Esophagus squamous epithelium (tissue), 5 donors: Measurements from ENCODE around the gene ARPIN. TPM values are rescaled to one million over a fixed set of nuclear protein-coding genes. Genes with fewer than 3 reads are reported as not detected.
"Not testable (repeated sequence)": the region's sequence is repeated elsewhere in the genome, so short reads cannot be mapped to it uniquely, and the experiment has no call there.

Source experiments
- DNase-seq: peaks from one replicate; lab custom pipeline; 2025; lab: John Stamatoyannopoulos, UW
- H3K27ac ChIP-seq, 4 donors: fragments of 200-600 bp; sonication (generic); one replicate each; pipeline ENCODE4 v1.5.1; 2016 to 2019; ENCODE audit warnings: mild to moderate bottlenecking in 1 of 4
- H3K27me3 ChIP-seq, 4 donors: fragments of 200-600 bp; sonication (generic); 1 replicate in 3 of 4; 2 replicates in 1 of 4; pipeline versions ENCODE4 v1.5.1 to v1.6.0; 2017 to 2021; ENCODE audit warnings: antibody characterized with exemption in 1 of 4
- H3K36me3 ChIP-seq, 3 donors: fragments of 200-600 bp; sonication (generic); one replicate each; pipeline ENCODE4 v1.5.1; 2016 to 2019
- H3K4me1 ChIP-seq, 3 donors: fragments of 200-600 bp; sonication (generic); one replicate each; pipeline ENCODE4 v1.5.1; 2017 to 2019
- H3K4me3 ChIP-seq, 4 donors: fragments of 200-600 bp; sonication (generic); 1 replicate in 3 of 4; 2 replicates in 1 of 4; pipeline ENCODE4 v1.5.1; 2016 to 2019; ENCODE audit warnings: mild to moderate bottlenecking in 2 of 4, moderate library complexity in 1 of 4
- H3K9me3 ChIP-seq, 3 donors: fragments of 200-600 bp; sonication (generic); one replicate each; pipeline ENCODE4 v1.5.1; 2016 to 2019
- CTCF ChIP-seq, 6 experiments: fragments of 450-650 bp in 4 of 6; fragments of 200-600 bp in 2 of 6; sonication (generic) in 2 of 6; IDR thresholded peaks; one replicate each; pipeline ENCODE4 v1.5.1; 2016 to 2019; ENCODE audit warnings: antibody characterized with exemption in 6 of 6, mild to moderate bottlenecking in 4 of 6, moderate library complexity in 4 of 6
- POLR2A ChIP-seq, 4 donors: fragments of 450-650 bp; IDR thresholded peaks; one replicate each; pipeline ENCODE4 v1.6.1; 2017; ENCODE audit warnings: antibody characterized with exemption in 4 of 4, mild to moderate bottlenecking in 4 of 4, moderate library complexity in 3 of 4
- WGBS, 2 donors: methylation state at CpG; one replicate each; pipeline ENCODE4 v1.1.5; 2018; 5-methylcytosine and 5-hydroxymethylcytosine counted together
- intact Hi-C: fragments of 100-400 bp; cut with DNase I; formaldehyde crosslinking; loops from one replicate; pipeline ENCODE4 v1.15.0; 2022
- total RNA-seq, 4 donors: library from RNA; depleted of rRNA; stranded (reverse); fragments of >200 nt; gene quantifications; one replicate each; pipeline ENCODE4 v1.1.0, GENCODE V29; 2016
- donor health status: DM: yes; HTN: yes; CAD: no.

The ARPIN gene
- total RNA-seq: 10 to 100 TPM; 11.0 to 17.9 (median 14.2) TPM

DNA sequence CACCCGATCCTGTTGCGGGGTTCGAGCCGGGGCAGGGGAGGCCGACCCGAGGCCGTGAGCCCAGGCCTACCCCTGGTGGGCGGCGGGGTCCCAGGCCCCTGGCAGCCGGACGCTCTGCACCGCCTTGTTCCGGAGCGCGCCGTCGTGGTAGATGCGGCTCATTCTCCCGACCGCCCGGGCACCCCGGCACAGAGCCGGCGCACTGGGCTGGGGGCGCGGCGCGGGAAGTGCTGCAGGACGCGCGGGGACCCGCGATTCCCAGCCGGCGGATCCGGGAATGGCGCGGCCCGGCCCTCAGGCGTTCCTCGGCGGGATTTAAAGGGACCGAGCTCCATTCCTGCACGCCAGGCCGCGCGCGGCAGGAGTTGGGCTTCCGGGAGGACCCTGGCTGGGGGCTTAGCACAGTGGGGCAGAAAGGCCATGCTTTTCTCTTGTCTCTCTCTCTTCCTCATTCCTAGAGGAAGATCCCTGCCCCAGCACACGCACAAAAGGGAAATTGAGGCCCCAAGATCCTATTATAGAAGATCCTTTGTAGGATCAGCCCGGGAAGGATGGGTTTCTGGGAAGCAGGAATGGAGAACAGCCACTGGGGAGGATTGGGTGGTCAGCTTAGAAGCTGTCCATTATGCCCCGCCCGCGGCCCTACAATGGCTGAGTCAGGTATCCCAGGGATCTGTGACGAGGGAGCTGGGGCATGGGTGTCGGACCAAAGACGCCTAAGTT, at the start of gene ARPIN:
ARPIN (minus strand) TSS at position 279 of the 723 bp plus-strand sequence; CDS start at position 162, 117 bp downstream.
- WGBS, 2 donors: 32 to 78% methylated on average over 6 to 7 of the region's 57 CpGs
- Histone ChIP-seq H3K27ac (peak within 1 kb of the TSS; percentile 80 to 91 (median 86)), H3K4me1 (peaks cover 18 to 39% (median 18%) of the 10 kb centered on the region in 3 donors), H3K36me3 (peaks cover 0 to 24% (median 0%) of the 10 kb centered on the region in 3 donors), H3K4me3 (peak within 1 kb of the TSS; percentile 61 to 91 (median 84)), H3K27me3 (no peaks in the 10 kb centered on the region), H3K9me3 (no peaks in the 10 kb centered on the region)
- TF ChIP-seq POLR2A (IDR thresholded peaks at IDR 0.05) (no peak), CTCF (IDR thresholded peaks at IDR 0.05) (no peak)
- no peak for DNase-seq
- intact Hi-C loops: no loop called here

DNA sequence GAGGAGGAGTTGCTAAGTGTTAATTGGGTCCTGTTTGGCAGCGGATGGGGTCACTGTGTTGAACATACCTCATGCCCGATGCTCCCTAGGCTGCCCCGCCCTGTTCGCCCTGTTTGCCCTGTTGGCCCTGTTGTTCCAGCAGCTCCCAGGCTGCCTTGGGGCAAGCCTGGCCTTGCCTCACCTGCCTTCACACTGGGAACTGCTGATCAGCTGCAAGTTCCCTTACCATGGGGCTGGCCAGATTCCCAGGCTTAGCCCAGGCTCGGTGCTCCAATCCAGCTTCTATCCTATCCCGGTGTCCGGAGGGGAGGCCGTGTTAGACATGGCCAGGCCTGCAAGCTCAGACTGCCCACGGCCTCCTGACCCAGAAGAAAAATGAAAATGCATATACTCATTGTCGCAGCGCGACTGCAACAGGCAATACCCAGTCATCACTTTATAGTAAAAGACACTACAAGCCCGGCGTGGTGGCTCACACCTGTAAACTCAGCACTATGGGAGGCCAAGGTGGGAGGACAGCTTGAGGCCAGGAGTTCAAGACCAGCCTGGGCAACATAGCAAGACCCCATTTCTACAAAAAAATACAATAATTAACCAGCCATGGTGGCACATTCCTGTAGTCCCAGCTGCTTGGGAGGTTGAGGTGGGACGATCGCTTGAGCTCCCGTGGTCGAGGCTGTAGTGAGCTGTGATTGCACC, 45.5 kb upstream of the ARPIN start:
- no peaks in the 10 kb centered on the region for H3K27me3 ChIP-seq
- intact Hi-C loops: no loop called here
- H3K27ac ChIP-seq: peak overlapping the region; percentile 50 to 74 (median 70)
- TF ChIP-seq POLR2A (IDR thresholded peaks at IDR 0.05) (no peak), CTCF (IDR thresholded peaks at IDR 0.05) (no peak)
- no peaks in the 10 kb centered on the region for H3K36me3 ChIP-seq
- H3K9me3 ChIP-seq: no peaks in the 10 kb centered on the region
- H3K4me3 ChIP-seq: no peak overlapping the region
- DNase-seq: no peak
- 61 to 66% methylated on average over 12 to 14 of the region's 18 CpGs for WGBS, 2 donors
- peaks cover 7 to 27% (median 13%) of the 10 kb centered on the region in 3 donors for H3K4me1 ChIP-seq

DNA sequence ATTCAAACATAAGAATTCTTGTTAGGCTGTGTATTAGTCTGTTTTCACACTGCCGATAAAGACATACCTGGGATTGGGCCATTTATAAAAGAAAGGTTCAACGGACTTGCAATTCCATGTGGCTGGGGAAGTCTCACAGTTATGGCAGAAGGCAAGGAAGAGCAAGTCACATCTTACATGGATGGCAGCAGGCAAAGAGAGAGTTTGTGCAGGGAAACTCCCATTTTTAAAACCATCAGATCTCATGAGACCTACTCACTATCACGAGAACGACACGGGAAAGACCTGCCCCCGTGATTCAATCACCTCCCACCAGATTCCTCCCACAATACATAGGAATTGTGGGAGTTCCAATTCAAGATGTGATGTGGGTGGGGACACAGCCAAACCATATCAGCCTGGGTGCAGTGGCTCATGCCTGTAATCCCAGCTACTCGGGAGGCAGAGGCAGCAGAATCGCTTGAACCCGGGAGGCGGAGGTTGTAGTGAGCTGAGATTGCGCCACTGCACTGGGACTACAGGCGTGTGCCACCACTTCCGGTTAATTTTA, 42.8 kb upstream of the ARPIN start:
- not testable (repeated sequence) for H3K4me3 ChIP-seq, H3K9me3 ChIP-seq
- 86 to 94% methylated on average over 8 to 13 of the region's 13 CpGs for WGBS, 2 donors

GRCh38 chr15:89954541-89954940, 41.8 kb upstream of the ARPIN start:
- TF ChIP-seq CTCF (IDR thresholded peaks at IDR 0.05) (no peak), POLR2A (IDR thresholded peaks at IDR 0.05) (no peak)
- H3K27ac ChIP-seq: no peak overlapping the region
- H3K36me3 ChIP-seq: no peaks in the 10 kb centered on the region
- H3K27me3 ChIP-seq: no peaks in the 10 kb centered on the region
- no peaks in the 10 kb centered on the region for H3K9me3 ChIP-seq
- intact Hi-C loops: no loop called here
- no peak for DNase-seq
- 49% methylated on average over 3 of the region's 3 CpGs for WGBS, 2 donors
- peaks cover 7 to 23% (median 13%) of the 10 kb centered on the region in 3 donors for H3K4me1 ChIP-seq
- H3K4me3 ChIP-seq: no peak overlapping the region

More for the DNA sequence above, 42.8 kb upstream of the ARPIN start:
- H3K36me3 ChIP-seq, H3K27ac ChIP-seq, H3K27me3 ChIP-seq, DNase-seq, intact Hi-C loops: not testable (repeated sequence)
- peaks cover 7 to 27% (median 13%) of the 10 kb centered on the region in 3 donors for H3K4me1 ChIP-seq

GRCh38 chr15:89948796-89949195, 36.0 kb upstream of the ARPIN start:
- Histone ChIP-seq H3K9me3 (no peaks in the 10 kb centered on the region), H3K4me1 (no peaks in the 10 kb centered on the region), H3K27me3 (no peaks in the 10 kb centered on the region), H3K36me3 (no peaks in the 10 kb centered on the region), H3K4me3 (no peak overlapping the region), H3K27ac (no peak overlapping the region)
- DNase-seq: no peak
- TF ChIP-seq CTCF (IDR thresholded peaks at IDR 0.05) (no peak), POLR2A (IDR thresholded peaks at IDR 0.05) (no peak)
- intact Hi-C loops: no loop called here
- WGBS, 2 donors: 70 to 75% methylated on average over 7 of the region's 7 CpGs
